ENCODE results near the gene FHIP1B. TPM values are rescaled to one million over a fixed set of nuclear protein-coding genes. Genes with fewer than 3 reads are reported as not detected.

Gene FHIP1B
- polyA plus RNA-seq, 1 experiment: 18.9 TPM

DNA sequence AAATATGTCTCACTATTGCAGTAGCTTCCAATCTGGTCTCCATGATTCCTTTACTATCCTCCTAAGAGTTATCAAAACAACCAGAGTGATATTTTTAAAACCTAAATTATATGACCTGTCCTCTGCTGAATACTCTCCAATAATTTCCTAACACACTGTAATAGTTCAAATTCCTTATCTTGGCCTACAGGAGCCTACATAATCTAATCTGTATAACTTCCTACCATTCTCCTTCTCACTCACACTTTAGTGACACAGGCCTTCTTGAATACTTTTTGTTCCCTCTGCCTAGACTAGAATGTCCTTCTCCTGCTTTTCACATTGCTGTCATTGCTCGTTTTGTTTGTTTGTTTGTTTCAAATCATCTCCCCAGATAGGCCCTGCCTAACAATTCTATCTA lies 9.4 kb downstream of the FHIP1B start:
- TF ChIP-seq, protein P1, sequence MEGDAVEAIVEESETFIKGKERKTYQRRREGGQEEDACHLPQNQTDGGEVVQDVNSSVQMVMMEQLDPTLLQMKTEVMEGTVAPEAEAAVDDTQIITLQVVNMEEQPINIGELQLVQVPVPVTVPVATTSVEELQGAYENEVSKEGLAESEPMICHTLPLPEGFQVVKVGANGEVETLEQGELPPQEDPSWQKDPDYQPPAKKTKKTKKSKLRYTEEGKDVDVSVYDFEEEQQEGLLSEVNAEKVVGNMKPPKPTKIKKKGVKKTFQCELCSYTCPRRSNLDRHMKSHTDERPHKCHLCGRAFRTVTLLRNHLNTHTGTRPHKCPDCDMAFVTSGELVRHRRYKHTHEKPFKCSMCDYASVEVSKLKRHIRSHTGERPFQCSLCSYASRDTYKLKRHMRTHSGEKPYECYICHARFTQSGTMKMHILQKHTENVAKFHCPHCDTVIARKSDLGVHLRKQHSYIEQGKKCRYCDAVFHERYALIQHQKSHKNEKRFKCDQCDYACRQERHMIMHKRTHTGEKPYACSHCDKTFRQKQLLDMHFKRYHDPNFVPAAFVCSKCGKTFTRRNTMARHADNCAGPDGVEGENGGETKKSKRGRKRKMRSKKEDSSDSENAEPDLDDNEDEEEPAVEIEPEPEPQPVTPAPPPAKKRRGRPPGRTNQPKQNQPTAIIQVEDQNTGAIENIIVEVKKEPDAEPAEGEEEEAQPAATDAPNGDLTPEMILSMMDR (IDR thresholded peaks at IDR 0.05; ENCODE audit: low read depth, low read length): no peak
- Histone ChIP-seq H3K27ac (ENCODE audit: low read depth, low read length) (no peak overlapping the region), H3K9me3 (ENCODE audit: control insufficient read depth, insufficient read depth, low read length) (no peaks in the 10 kb centered on the region), H3K27me3 (ENCODE audit: control insufficient read depth, insufficient read depth, low read length) (no peaks in the 10 kb centered on the region), H3K4me3 (ENCODE audit: low read depth, low read length) (no peak overlapping the region)
- no peak for DNase-seq (ENCODE audit: low read depth, low spot score)
- POLR2A ChIA-PET: no interaction called here
- CTCF ChIA-PET: interaction anchor here (1.1 to 2.1 kb wide), 4 partner anchors 9 to 154 kb away, joined by 3 to 7 read pairs (median 4); partner anchors contain the start of gene FHIP1B

DNA sequence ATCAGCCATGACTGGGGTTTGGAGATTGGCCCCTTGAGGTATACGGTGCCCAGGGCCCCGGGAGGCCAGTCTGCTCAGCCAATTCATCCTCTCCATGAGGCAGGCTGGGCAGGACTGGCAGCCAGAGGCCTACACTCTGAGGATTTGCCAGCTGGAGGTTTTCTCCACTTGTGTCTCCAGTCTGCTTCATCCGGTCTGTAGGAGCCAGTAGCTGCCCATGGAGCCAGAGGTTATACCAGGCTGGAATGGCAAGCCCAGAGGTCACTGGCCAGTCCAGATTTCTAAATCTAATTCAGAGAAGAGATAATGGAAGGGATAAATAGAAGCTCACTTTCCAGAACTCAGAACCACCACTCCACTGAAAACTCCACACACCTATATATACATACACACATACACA lies 10.0 kb downstream of the FHIP1B start:
- Histone ChIP-seq H3K9me3 (ENCODE audit: control insufficient read depth, insufficient read depth, low read length) (no peaks in the 10 kb centered on the region), H3K27me3 (ENCODE audit: control insufficient read depth, insufficient read depth, low read length) (no peaks in the 10 kb centered on the region), H3K4me3 (ENCODE audit: low read depth, low read length) (no peak overlapping the region), H3K27ac (ENCODE audit: low read depth, low read length) (no peak overlapping the region)
- DNase-seq (ENCODE audit: low read depth, low spot score): no peak
- ChIA-PET CTCF (interaction anchor here (1.1 to 1.6 kb wide), 3 partner anchors 10 to 155 kb away, joined by 3 to 4 read pairs (median 3); partner anchors contain the start of gene FHIP1B), POLR2A (no interaction called here)
- TF ChIP-seq, protein P1 (IDR thresholded peaks at IDR 0.05; ENCODE audit: low read depth, low read length): no peak

DNA sequence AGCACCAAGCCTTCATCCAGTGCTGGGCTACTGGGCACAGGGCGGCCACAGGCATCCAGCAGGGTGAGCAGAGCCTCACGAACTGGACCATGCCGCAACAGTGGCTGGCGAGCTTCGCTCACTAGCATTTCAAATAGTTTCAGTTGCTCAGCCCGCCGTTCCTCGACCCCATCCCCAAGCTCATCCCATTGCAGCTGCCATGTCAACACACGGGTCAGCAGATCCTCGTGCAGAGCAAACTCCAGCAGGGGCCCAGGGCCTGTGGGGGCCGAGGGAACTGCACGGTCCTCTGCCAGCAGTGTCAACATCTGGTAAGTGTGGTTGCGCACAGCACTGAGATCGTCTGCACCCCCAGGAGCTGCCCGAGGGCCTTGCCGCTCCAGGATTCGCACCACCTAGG lies 10.6 kb downstream of the FHIP1B start:
- H3K27me3 ChIP-seq (ENCODE audit: control insufficient read depth, insufficient read depth, low read length): no peaks in the 10 kb centered on the region
- no peak for DNase-seq (ENCODE audit: low read depth, low spot score)
- CTCF ChIA-PET: no interaction called here
- H3K27ac ChIP-seq (ENCODE audit: low read depth, low read length): no peak overlapping the region
- no peaks in the 10 kb centered on the region for H3K9me3 ChIP-seq (ENCODE audit: control insufficient read depth, insufficient read depth, low read length)
- POLR2A ChIA-PET: no interaction called here
- H3K4me3 ChIP-seq (ENCODE audit: low read depth, low read length): no peak overlapping the region
- TF ChIP-seq, protein P1 (IDR thresholded peaks at IDR 0.05; ENCODE audit: low read depth, low read length): no peak

DNA sequence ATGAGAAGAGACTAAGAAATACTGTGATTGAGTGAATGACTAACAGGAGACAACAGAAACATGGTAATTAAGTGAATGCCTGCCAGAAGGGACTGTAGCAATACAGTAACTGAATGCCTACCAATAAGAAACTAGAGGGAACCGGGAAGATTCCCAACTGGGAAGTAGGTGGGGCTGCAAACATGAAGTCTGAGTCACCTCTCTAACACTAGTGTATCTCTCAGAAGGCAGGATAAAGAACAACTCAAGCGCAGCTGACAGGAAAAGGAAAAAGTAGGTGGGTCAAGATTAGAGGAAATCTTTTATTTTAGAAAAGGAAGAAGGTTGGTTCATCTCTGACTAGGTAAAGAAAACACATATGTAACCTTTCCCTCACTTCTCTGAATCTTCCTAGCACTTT lies 15.1 kb downstream of the FHIP1B start:
- H3K27ac ChIP-seq (ENCODE audit: low read depth, low read length): peak overlapping the region; percentile 43
- POLR2A ChIA-PET: no interaction called here
- CTCF ChIA-PET: interaction anchor here (0.6 to 1.9 kb wide), 6 partner anchors 13 to 160 kb away, joined by 3 to 5 read pairs (median 4); no protein-coding TSS in a partner anchor

DNA sequence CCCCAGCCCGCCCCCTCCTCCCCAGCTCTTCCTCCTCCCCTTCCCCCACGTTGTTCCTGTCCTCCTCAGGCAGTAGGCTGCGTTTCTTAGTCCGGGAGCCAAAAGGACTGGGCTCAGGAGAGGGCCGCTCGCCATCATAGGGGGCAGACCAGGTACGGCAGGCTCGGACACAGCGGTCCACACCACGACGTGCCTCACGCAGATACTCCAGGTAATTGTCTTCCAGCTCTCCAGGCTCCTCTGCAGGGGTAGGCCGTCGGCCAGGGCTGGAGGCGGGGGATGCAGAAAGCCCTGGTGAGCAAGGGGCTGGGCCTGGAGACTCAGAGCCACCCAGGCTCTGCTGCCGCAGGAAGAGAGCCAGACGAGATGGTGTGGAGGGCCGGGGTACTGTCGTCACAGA lies 16.7 kb downstream of the FHIP1B start:
- H3K27ac ChIP-seq (ENCODE audit: low read depth, low read length): no peak overlapping the region
- no peaks in the 10 kb centered on the region for H3K9me3 ChIP-seq (ENCODE audit: control insufficient read depth, insufficient read depth, low read length)
- ChIA-PET CTCF (interaction anchor here (0.5 to 1.9 kb wide), 4 partner anchors 33 to 161 kb away, joined by 3 to 4 read pairs (median 3); no protein-coding TSS in a partner anchor), POLR2A (no interaction called here)
- TF ChIP-seq, protein P1 (IDR thresholded peaks at IDR 0.05; ENCODE audit: low read depth, low read length): no peak
- H3K27me3 ChIP-seq (ENCODE audit: control insufficient read depth, insufficient read depth, low read length): no peaks in the 10 kb centered on the region
- no peak for DNase-seq (ENCODE audit: low read depth, low spot score)
- H3K4me3 ChIP-seq (ENCODE audit: low read depth, low read length): no peak overlapping the region

More for the DNA sequence above, 15.1 kb downstream of the FHIP1B start:
- H3K9me3 ChIP-seq (ENCODE audit: control insufficient read depth, insufficient read depth, low read length): no peaks in the 10 kb centered on the region
- no peaks in the 10 kb centered on the region for H3K27me3 ChIP-seq (ENCODE audit: control insufficient read depth, insufficient read depth, low read length)
- DNase-seq (ENCODE audit: low read depth, low spot score): peak; percentile 48
- TF ChIP-seq, protein P1 (IDR thresholded peaks at IDR 0.05; ENCODE audit: low read depth, low read length): no peak
- H3K4me3 ChIP-seq (ENCODE audit: low read depth, low read length): no peak overlapping the region
